ENCODE data around the gene PITPNM3.

- no peak for TF ChIP-seq POLR2A (IDR thresholded peaks at IDR 0.05; ENCODE audit: low read depth, low read length)
- no peak for TF ChIP-seq TAF1 (IDR thresholded peaks at IDR 0.05; ENCODE audit: borderline replicate concordance, low read depth, low read length)
- TF ChIP-seq POLR2AphosphoS5 (IDR thresholded peaks at IDR 0.05; ENCODE audit: low read depth, low read length) = no peak
Measured at GRCh38 chr17:6556121-6557039, at the start of gene PITPNM3.

All from GM12892 (cell line).